ENCODE data around the gene TYMP.

DNA sequence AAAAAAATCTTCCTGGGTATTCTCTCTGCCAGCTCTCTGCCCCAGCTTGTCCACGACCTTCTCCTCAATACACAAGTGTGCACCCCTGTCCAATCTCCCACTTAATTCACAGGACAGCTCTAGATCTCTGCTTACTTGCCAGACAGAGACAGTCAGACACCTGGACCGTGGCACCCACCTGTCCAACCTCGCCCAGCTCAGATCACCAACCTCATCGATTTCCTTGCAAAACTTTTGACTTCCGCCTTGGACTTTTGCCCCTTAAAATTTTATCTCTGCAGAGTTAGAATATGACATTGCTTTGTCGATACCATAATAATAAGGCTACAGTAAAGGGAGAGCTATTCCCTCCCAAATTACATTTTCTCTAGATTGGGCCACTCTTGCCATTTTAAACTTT is 32.7 kb downstream of the TYMP start:
- TF ChIP-seq, protein P1, sequence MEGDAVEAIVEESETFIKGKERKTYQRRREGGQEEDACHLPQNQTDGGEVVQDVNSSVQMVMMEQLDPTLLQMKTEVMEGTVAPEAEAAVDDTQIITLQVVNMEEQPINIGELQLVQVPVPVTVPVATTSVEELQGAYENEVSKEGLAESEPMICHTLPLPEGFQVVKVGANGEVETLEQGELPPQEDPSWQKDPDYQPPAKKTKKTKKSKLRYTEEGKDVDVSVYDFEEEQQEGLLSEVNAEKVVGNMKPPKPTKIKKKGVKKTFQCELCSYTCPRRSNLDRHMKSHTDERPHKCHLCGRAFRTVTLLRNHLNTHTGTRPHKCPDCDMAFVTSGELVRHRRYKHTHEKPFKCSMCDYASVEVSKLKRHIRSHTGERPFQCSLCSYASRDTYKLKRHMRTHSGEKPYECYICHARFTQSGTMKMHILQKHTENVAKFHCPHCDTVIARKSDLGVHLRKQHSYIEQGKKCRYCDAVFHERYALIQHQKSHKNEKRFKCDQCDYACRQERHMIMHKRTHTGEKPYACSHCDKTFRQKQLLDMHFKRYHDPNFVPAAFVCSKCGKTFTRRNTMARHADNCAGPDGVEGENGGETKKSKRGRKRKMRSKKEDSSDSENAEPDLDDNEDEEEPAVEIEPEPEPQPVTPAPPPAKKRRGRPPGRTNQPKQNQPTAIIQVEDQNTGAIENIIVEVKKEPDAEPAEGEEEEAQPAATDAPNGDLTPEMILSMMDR (conservative IDR thresholded peaks at IDR 0.05; ENCODE audit: low read depth, low read length), result no peak
- TF ChIP-seq EZH2phosphoT487 (IDR thresholded peaks at IDR 0.05; ENCODE audit: borderline replicate concordance, low read length), result no peak
- no peak for TF ChIP-seq EZH2 (IDR thresholded peaks at IDR 0.05; ENCODE audit: low read length, unreplicated experiment)
